HG03571 (cell line): ENCODE data around the gene IGSF9B.

Source experiments
- ATAC-seq: cut with Tn5 transposase; IDR thresholded peaks from one replicate; pipeline ENCODE4 v1.9.1; 2021; ENCODE audit not compliant: unreplicated experiment

IGSF9B gene

DNA sequence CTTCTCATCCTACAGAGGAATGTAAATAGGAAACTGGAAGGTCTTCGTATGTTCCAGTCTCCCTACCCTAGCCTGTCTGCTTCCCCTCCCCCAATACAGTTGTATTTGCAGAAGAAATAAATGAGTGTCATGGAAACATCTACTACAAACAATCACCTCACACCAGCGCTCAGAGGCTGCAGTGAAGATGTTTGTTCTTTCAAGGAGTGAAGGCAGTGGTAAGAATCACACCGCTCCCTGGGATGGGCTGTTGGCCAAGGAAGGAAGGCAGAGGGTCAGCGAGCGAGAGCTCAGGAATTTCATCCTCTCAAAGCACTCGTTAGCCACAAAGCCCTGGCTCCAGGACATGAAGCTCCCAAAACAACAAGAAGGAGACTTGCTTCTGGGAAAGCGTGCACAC, 1.1 kb upstream of the IGSF9B start:
- no peak for ATAC-seq

DNA sequence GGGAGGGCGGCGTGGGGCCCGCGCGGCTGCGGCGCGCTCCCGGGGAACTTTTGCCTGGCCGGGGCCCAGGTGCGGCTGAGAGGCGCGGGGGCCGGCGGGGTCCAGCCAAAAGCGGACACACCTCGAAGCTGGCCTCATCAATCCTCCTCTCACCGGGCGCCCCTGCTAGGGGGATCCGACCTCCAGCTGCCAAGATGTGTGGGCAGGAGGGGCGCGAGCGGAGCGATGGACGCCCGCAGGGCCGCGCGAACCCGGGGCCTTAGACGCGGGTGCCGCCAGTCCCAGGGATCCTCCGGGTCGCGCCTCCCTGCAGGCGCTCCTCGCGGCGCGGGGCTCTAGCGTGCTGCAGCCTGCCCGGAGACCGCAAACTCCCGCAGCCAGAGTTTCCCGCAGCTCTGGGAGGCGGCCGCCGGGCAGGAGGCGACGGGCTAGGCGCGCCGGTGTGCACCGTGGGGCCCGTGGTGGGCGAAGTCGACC, 785 bp downstream of the IGSF9B start:
- ATAC-seq = no peak

DNA sequence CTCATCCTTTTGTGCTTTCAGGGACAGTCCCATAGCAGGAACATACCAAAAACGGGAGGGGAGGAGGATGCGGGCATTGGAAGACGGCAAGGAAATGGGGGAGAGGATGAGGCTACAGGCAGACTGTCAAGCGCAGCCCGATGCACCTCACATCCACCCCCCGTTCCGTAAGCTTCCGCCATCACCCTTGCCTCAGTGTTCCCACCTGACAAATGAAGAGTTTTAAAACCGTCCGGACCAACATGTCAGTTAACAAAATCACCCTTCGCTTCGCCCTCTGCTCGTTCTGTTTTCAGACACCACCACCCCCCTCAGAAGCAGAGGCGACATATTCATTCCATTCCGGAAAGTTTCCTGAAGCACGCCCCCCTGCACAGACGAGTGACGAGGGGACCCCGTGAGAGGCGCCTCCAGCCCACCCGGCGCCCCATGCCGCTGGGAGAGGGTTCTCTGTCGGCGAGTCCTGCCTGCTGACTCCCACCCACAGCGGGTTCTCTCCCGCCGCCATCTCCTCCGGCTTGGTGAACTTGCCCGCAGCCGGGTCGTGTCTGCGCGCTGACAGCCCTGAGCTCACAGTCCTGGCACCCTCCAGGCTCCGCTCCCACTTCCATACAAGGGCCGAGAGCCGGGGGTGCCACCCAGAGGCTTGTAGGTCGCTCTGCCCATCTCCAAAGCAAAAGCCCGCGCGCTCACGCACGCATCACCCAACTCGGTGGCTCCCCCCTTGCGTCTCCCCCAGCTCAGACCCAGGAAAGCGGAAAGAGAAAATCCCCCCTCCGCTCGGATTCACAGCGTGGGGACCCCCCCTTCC, 1.5 kb downstream of the IGSF9B start:
- ATAC-seq = no peak

DNA sequence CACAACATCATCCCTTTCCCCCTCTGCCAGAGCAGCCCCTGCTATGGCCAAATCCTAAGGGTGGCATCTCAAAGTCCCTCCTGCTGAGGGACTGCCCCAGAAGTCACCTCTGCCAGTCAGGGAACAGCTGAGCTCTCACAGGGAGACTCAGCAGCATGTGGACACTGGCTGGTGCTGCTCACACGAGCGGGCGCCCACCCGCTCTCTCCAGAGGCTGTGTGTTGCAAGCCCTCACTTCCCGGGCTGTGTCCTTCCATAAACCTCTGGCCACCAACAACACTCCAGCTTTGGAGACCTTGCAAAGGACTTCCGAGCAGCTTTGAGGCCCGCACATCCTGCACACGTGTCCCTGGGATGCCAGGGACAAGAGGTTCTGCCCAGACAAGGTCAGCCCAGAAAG, 2.8 kb downstream of the IGSF9B start:
- ATAC-seq = no peak

DNA sequence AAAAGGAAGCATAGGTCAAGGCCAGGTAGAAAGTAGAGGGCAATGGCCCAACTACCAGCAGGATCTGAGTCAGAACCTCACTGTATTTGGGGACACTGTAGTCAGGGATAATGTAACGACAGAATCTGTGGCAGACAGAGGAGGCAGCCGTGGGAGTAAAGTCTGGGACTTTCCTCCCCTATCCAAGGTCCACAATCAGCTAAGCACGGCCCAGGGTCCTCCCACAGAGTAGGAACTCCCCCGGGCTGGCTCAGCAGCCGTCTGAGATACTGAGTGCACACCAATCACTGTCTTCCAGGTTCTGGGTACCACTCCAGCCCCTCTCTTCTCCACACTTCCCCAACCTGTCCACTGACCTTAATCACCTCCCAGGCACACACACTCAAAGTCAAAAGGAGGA, 3.2 kb downstream of the IGSF9B start:
- ATAC-seq = no peak

DNA sequence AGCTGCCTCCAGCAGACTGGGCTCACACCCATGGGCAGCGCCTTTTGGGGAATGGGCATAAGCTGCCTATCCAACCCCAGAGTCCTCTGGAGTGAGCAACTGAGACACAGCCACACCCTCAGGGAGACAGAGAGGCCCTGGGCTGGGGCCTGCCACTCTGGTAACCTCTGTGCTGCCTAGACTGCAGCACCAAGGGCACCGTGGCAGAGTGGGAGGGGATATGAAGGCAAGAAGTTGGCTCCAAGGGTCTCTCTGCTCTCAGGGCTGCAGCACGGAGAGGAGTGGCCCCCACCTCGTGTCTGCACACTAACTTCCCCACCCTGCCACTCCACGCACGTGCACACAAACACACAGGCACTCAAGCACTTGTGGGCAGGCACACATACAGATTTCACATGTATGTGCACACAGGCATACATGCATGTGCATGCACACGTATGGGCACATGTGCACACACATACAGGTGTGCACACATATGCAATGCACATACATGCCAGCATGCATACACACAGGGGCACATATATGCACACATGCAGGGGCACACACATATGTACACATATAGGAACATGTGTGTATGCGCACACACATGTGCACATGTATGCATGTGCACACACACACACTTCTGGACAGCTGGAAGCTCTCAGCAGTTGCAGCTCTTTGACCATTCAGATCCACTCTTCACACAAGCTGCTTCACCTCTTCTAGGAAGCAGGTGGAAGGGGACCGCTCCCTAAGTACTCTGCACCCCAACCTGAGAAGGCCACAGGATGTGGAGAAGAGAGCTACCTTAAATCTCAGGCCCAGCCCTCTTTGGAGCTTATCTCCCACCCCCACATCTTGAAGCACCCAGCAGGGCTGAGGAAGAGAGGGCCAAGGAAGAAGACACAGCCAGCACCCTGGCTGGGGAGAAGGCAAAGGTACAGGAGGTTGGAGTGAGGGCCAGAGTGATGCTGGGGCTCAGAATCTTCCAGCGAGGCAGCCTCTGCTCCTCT, 4.3 kb downstream of the IGSF9B start:
- no peak for ATAC-seq

DNA sequence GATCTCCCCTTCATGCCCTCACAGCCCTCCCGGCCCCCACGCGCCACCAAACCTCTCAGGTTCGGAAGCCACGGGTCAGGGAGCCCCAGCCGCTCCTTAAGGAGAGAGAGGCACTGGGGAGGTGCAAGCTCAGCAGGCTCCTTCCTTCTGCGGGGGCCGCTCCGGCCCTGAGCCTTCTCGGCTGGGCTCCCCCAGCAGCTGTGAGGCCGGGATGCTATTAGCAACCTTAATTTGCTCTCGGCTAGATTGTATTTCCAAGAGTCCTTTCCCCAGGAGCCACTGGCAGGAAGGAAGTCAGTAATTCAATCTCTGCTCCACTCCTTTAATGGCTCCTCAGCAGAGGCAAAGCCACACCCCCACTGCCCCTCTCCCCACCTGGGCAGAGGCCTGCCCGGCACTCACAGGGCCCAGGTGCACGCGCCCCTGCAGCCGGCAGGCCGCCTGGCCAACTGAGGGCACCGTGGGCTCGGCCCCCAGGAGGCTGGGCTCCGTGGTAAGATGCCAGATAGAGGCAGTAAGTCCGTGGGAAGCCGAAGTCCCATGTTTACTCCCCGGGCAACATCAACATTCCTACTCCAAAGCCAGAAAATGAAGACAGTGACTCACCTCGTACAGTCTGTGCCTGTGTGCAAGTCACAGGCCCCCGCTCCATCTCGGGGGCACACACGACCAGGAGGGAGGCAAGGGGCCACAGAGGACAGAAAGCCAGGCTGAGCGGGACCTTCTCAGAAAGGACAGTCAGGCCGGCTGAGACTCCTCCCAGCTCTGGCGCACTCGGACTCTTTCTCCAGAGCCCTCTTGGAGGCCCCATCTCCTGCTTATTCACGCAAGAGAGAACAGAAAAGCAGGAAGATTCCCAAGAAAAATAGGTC, 5.2 kb downstream of the IGSF9B start:
- ATAC-seq = no peak

DNA sequence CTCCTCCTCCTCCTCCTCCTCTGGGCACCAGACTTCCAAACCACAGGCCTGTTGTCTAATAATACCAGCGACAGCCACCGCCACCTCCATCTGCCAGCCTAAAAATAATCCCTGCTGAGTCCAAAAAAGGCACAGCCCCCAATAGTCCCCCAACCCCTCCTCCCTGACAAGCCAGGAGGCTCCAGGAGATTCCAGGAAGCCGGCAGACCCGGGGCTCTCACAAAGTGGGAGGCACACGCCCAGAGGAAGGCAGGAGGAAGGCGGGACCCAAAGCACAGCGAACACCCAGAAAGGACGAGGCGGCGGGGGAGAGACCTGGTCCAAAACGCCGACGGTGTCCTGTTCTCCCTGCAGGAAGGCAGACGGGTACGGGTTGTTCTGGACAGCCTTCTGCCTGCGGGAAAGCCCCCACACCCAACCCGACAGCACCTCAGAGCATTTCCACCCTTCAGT, 5.9 kb downstream of the IGSF9B start:
- ATAC-seq = no peak

DNA sequence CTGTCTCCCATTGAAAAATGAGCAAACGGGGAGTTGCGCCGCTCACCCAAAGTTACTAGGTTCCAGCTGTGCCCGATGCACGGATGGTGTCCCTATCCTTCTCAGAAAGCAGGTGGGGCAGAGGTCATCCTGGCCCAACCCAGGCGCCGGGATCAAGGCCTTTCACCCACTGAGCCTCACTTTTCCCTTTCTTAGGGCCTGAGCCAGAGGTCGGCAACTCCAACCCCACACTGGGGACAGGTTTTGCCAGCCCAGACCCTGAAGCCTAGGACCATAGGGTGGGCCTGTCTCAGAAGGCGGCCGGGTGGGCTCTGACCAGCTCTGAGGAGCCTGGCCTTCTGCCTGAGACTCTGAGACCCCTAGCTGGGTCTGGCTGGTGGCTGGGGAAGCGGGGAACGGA, 6.3 kb downstream of the IGSF9B start:
- no peak for ATAC-seq

DNA sequence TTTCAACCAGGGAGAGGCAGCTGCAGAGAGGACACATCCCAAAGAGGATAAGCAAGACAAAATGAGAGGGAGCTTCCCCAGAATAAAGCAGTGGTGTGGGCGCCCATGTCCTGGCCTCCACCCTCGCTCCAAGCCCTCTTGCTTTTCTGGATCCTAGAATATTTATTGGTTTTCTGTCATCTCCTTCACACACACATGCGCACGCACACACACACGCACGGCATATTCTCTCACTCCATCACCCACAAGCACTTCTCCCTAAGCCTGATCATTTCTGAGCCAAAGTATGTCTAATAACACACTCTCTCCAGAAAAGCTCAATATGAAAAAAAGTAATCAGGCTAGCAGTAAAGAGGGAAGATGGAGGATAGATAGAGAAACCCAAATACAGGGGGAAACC, 7.6 kb downstream of the IGSF9B start:
- ATAC-seq = no peak

DNA sequence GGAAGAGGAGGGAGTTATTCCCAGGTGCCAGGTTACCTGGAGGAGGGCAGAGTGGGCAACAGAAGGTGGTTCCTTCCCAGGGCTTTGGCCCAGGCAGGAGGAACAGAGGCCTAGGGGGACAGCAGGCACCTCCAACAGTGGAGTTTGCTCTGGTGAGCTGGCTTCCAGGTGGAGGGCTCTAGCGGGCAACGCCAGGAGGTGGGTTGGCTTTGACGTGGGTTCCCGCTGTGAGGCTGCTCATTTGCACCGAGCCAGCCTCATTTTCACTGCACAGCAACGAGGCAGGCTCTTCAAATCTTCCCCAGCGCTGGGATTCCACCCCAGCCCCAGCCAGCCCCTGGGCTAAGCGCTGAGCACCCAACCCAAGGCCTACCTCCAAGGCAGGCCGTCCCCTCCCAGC, 8.1 kb downstream of the IGSF9B start:
- ATAC-seq = no peak

DNA sequence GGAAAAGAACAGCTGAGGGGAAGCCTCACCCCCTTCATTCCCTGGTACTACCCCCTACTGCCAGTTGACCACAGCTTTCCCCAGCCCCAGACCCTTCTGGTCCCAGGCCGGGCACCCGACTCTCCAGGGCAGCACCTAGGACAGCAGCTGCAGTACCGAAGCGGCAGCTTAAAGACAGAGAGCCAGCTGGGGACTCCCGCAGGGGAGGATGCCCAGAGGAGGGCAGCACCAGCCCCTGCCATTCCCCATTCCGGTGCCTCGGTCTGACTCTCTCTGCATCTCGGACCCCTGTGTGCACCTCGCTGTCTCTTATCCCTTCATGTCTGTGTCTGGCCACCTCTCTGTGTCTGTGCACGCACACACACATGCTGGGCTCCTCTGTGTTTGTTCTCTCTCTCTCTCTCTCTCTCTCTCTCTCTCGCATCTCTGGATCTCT, 9.4 kb downstream of the IGSF9B start:
- ATAC-seq = peak; percentile 50

DNA sequence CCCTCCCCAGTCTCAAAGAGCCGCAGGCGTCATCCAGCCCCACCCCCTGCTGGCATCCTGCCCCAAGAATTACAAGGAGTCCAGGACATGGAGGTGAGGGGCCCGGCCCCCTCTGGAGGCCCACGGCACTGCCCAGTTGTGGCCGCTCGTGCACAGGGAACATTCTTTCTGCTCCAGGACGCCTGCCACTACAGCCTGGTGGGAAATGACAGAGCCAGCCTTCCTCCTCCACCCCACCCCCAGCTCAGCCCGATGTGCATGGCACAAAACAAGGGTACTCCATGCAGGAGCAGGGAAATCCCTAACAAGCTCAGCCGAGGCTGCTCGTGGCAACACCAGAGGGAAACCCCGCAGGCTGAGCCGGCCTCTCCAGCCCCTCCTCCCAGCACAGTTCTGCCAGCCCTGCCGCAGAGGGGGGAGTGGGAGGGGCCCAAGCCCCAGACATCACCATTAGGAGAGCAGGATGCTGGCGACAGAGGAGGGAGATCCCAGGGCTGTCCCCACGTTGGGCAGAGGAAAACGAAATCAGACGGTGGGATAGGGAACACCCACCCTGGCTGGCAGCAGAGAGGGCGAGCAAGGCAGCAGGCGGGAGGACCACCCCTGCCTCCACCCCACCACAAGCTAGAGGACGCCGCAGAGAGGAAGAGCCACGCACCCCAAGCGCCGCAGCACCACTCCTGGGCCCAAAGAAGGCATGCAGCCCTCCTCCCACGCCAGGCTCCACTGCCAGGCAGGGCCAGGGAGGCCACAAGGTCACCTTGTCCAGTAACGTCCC, 10.0 kb downstream of the IGSF9B start:
- ATAC-seq = no peak

DNA sequence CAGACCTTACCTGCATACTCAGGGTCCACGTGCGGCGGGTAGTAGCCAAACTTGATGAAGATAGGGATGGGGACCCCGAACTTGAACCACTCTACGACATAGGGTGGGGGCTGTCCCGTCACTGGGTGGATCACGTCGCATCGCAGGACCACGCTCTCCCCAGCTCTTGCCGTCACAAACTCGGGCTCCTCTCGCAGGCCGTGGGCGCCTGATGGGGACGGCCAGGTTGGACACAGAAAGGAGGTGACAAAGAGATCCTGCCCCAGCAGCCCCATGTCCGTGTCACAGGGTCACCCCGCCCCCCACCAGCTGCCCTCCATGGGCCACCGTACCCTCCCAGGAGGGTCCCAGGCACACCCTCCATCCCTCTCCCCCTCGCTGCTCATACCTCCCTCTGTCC, 10.7 kb downstream of the IGSF9B start:
- ATAC-seq = no peak

DNA sequence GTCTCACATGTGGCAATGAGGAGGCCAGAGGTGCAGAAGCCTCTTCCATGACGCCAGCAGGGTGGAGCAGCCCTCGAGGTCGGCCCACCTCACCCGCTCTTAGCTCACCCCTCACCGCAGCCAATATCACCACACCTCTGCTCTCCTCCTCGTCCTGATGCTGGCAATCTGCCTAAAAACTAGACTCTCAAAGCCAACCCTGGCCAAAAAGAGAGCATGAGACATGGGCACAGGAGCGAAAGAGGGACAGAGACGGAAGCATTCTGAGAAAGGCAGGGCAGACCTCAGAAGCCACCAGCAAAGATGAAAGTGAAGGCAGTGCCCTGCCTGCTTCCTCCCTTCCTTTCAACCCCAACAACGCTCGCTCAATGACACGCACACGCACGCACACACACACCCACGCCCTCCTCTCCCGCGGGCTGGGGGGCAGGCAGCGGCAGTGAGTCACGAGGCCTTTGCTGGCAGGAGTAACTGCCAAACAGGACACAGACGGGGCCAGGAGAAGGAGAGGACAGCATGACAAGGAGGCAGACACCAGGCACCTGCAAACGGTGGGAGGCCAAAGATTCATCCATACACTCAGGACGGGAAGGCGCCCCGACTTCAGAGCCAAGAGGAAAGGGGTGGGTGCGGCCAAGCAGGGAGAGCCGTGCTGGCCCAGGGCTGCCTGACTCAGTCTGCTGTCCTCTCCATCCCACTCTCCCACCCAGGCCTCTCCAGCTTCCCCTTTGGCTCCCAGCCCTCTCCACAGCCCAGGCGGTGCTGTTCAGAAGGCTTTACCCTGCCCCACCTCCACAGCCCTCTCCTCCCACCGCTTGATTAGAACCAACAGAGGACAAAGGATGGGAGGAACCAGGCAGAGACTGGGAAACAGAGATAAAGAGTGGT, 11.4 kb downstream of the IGSF9B start:
- ATAC-seq = no peak

DNA sequence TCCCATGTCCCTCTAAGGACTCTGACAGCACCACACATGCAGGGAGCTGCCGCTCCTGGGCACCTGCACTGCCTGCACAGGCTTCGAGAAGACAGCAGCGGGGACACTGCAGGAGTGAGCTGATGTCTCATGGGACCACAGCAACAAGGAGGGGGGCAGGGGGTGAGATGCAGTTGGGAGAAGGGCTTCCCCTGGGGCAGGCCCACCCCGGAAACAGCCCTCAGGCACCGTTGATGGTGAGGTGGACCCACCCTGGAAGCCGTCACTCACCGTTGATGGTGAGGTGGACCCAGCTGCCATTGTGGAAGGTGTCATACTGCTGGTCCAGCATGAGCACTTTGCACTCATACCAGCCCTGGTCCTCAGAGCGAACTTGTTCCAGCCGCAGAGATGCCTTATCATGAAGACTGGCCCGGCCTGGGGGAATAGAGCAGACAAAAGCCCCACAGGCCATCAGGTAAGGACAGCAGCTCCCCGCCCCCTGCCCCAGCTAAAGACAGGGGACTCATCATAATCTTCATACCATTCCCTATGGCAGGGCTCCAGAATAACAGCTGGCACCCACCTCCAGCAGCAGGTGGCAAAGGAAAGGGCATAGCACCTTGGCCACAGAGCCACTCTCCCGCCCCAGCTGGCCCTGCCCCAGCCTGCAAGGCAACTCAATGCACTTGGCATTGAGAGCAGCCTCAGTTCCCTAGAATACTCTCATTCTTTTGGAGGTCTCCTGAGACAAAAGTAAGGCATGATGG, 12.6 kb downstream of the IGSF9B start:
- no peak for ATAC-seq

DNA sequence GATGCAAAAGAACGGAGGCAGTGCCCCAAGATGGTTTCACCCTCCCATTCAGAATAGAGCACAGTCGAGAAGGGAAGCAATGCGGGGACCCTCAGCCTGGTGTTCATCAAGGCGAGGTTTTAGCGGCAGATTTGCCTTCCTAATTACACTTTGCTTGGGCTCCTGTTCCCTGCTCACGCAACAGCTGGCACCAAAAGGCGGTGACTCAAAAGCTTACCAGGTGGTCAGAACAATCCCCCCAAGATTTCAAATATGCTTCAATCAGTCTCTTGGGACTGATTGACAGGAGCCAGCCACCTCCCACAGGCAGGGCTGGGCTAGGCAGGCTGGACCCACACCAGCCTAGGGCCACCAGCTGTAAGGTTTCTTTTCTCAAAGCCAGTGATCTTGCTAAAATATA, 14.2 kb downstream of the IGSF9B start:
- ATAC-seq = no peak

DNA sequence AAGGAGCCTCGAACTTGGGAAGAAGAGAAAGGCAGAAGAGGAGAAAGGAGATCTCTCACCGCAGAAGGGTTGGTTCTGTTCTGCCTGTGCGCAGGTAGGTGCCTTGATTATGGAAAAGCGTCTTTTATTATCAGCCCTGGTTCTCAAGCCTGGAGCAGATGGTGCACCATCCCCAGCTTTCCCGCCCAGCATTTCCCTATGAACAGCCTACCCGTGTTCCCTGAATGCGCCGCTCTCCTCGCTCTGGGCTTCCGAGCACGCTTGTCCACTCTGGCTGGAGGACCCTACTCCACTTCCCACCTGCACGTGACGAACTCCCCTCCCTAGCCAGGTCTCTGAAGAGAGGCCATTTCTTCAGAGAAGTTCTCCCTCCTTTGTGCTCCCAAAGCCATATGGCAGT, 15.2 kb downstream of the IGSF9B start:
- no peak for ATAC-seq
